ENCODE results near the gene GJB1.

- TF ChIP-seq CTCF (conservative IDR thresholded peaks at IDR 0.05; ENCODE audit: low read depth in 2 of 2) (no peak), EZH2 (IDR thresholded peaks at IDR 0.05; ENCODE audit: low read depth, unreplicated experiment) (no peak), ETS1 (IDR thresholded peaks at IDR 0.05) (no peak), EZH2phosphoT487 (IDR thresholded peaks at IDR 0.05; ENCODE audit: unreplicated experiment) (no peak), POLR2AphosphoS5 (IDR thresholded peaks at IDR 0.05; ENCODE audit: low read depth) (no peak), STAT1 (IDR thresholded peaks at IDR 0.05; ENCODE audit: unreplicated experiment) (no peak)
These were observed 29.2 kb downstream of the GJB1 start for GRCh38 chrX:71252221-71252620.
